ENCODE measurements around the gene PREX1.
"Not testable (repeated sequence)": the region's sequence is repeated elsewhere in the genome, so short reads cannot be mapped to it uniquely, and the experiment has no call there.

Gene PREX1

GRCh38 chr20:48791014-48791413 is 36.8 kb downstream of the PREX1 start:
- DNase-seq: no peak

- no peak for DNase-seq
These were observed 37.3 kb downstream of the PREX1 start for GRCh38 chr20:48790473-48791003.

GRCh38 chr20:48789781-48790472 is 37.9 kb downstream of the PREX1 start:
- no peak for DNase-seq

- DNase-seq: no peak
These were observed 38.6 kb downstream of the PREX1 start for GRCh38 chr20:48789185-48789668.

GRCh38 chr20:48788486-48789072 is 39.2 kb downstream of the PREX1 start:
- no peak for DNase-seq

- no peak for DNase-seq
These were observed 39.9 kb downstream of the PREX1 start for GRCh38 chr20:48787861-48788375.

- DNase-seq: no peak
These were observed 40.7 kb downstream of the PREX1 start for GRCh38 chr20:48786951-48787705.

- no peak for DNase-seq
These were observed 42.0 kb downstream of the PREX1 start for GRCh38 chr20:48785801-48786200.

GRCh38 chr20:48785256-48785655 is 42.5 kb downstream of the PREX1 start:
- no peak for DNase-seq

- no peak for DNase-seq
These were observed 43.5 kb downstream of the PREX1 start for GRCh38 chr20:48784273-48784641.

- DNase-seq: no peak
These were observed 44.1 kb downstream of the PREX1 start for GRCh38 chr20:48783533-48784272.

GRCh38 chr20:48782901-48783308 is 44.9 kb downstream of the PREX1 start:
- DNase-seq: no peak

GRCh38 chr20:48782053-48782452 is 45.7 kb downstream of the PREX1 start:
- DNase-seq: no peak

- no peak for DNase-seq
These were observed 46.2 kb downstream of the PREX1 start for GRCh38 chr20:48781634-48782033.

- DNase-seq: no peak
These were observed 48.4 kb downstream of the PREX1 start for GRCh38 chr20:48779435-48779834.

- no peak for DNase-seq
These were observed 50.0 kb downstream of the PREX1 start for GRCh38 chr20:48777821-48778220.

- DNase-seq: no peak
These were observed 50.8 kb downstream of the PREX1 start for GRCh38 chr20:48777005-48777404.

GRCh38 chr20:48776306-48776705 is 51.5 kb downstream of the PREX1 start:
- no peak for DNase-seq

GRCh38 chr20:48775545-48775944 is 52.3 kb downstream of the PREX1 start:
- not testable (repeated sequence) for DNase-seq

- no peak for DNase-seq
These were observed 53.1 kb downstream of the PREX1 start for GRCh38 chr20:48774696-48775095.

- no peak for DNase-seq
These were observed 53.9 kb downstream of the PREX1 start for GRCh38 chr20:48773837-48774418.
